Ovary (tissue), 9 donors: Measurements from ENCODE around the gene PTX4. TPM values are rescaled to one million over a fixed set of nuclear protein-coding genes. Genes with fewer than 3 reads are reported as not detected.

Source experiments
- DNase-seq, 5 donors: peaks; one replicate each; pipeline ENCODE4 v3.0.0-alpha.2; 2019 to 2020
- H3K27ac ChIP-seq, 2 donors: fragments of 200-600 bp; one replicate each; pipeline versions ENCODE4 v1.5.1 to v1.8.0; 2019 to 2022
- H3K27me3 ChIP-seq: fragments of 200-600 bp; one replicate; pipeline ENCODE4 v1.8.0; 2022
- H3K36me3 ChIP-seq: fragments of 200-600 bp; sonication (generic); one replicate; pipeline ENCODE4 v1.5.1; 2019
- H3K4me1 ChIP-seq: one replicate; pipeline ENCODE4 v1.8.1; 2013; ENCODE audit warnings: mild to moderate bottlenecking, moderate library complexity; ENCODE audit not compliant: insufficient read depth
- H3K4me3 ChIP-seq: fragments of 200-600 bp; sonication (generic); one replicate; pipeline ENCODE4 v1.5.1; 2017
- H3K9me3 ChIP-seq, 2 donors: fragments of 200-600 bp in 1 of 2; sonication (generic) in 1 of 2; one replicate each; pipeline versions ENCODE4 v1.5.1 to v1.8.1; 2013 to 2019; ENCODE audit warnings: mild to moderate bottlenecking in 1 of 2, moderate library complexity in 1 of 2
- CTCF ChIP-seq, 3 donors: fragments of 450-650 bp in 2 of 3; fragments of 200-600 bp in 1 of 3; IDR thresholded peaks; one replicate each; pipeline versions ENCODE4 v1.5.1 to v1.8.0; 2016 to 2022; ENCODE audit warnings: antibody characterized with exemption in 3 of 3, mild to moderate bottlenecking in 1 of 3
- EP300 ChIP-seq: sonication (generic); formaldehyde crosslinking; IDR thresholded peaks from one replicate; pipeline ENCODE4 v1.6.1; 2017; ENCODE audit warnings: antibody characterized with exemption
- POLR2A ChIP-seq: fragments of 450-650 bp; IDR thresholded peaks from one replicate; pipeline ENCODE4 v1.6.1; 2017; ENCODE audit warnings: antibody characterized with exemption, mild to moderate bottlenecking, moderate library complexity
- WGBS, 3 donors: extraction: QIAGEN DNeasy Blood & Tissue Kit in 1 of 3; methylation state at CpG; one replicate each; pipeline versions ENCODE4 v1.1.5 to v1.1.7; 2013 to 2017; 5-methylcytosine and 5-hydroxymethylcytosine counted together
- intact Hi-C, 4 donors: fragments of 100-400 bp; cut with DNase I; formaldehyde crosslinking; loops; one replicate each; pipeline versions ENCODE4 v1.11.0 to v1.15.1; 2022 to 2023
- polyA plus RNA-seq, 2 donors: library from polyadenylated mRNA; stranded (reverse); fragments of 200-250 nt in 1 of 2; fragments of 350-450 nt in 1 of 2; fragmentation: Illumina TruSeq in 1 of 2; extraction: RNeasy Lipid Tissue Mini Kit (QIAGEN cat#74804) in 1 of 2; gene quantifications; one replicate each; pipeline ENCODE4 v1.2.3, GENCODE V29; 2013 to 2014
- total RNA-seq, 7 donors: library from RNA; depleted of rRNA in 2 of 7; stranded (reverse); fragments of >200 nt in 2 of 7; fragmentation: NEBNext Ultra II Directional in 3 of 7; extraction: Animal tissue kit (Norgen Biotek cat#: 25700) in 3 of 7; gene quantifications; one replicate each; pipeline versions ENCODE4 v1.1.0 to v1.2.4, GENCODE V29; 2016 to 2023
- donor health status: DM: no; HTN: no; CAD: no; lungs with moderate emphysema.
- donor health status: DM: no; HTN: no; CAD: no.
- donor health status: Bipolar disorder and iron deficiency.
- donor health status: DM: yes; HTN: yes; CAD: no.
- donor health status: DM: no; HTN: no; CAD: no.
- donor health status: DM: yes; HTN: yes; CAD: no.

Gene PTX4
- total and polyA plus RNA-seq, 9 donors, result 0.05 to 0.40 (median 0.15) TPM; not detected in 6

DNA sequence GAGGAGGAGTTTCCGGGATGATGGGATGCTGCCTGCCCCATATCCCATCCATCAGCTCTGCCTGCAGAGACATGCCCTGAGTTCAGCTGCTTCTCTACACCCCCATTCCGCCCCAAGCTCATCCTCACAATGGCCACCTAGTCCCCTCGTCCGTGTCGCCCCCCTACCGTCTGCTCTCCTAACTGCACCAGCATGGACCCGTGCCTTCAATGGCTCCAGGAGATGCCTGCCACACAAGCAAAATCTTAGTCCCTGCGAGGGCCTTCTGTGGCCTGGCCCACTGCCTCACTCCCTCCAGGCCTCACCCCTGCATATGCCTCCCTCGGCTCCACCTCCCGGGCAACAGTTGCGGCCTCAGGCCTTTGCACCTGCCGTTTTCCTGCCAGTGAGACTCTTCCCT, 2.6 kb upstream of the PTX4 start:
- Histone ChIP-seq H3K36me3 (no peaks in the 10 kb centered on the region), H3K9me3 (no peaks in the 10 kb centered on the region), H3K27me3 (no peaks in the 10 kb centered on the region), H3K4me3 (no peak overlapping the region), H3K27ac (no peak overlapping the region), H3K4me1 (peaks cover 6% of the 10 kb centered on the region)
- TF ChIP-seq CTCF (IDR thresholded peaks at IDR 0.05) (no peak), POLR2A (no peak), EP300 (no peak)
- WGBS, 3 donors, result 82 to 83% (median 83%) methylated on average over 12 of the region's 12 CpGs
- no peak for DNase-seq
- intact Hi-C loops, result loop anchor here in 1 of 4 donors (10.0 kb wide), 1 partner anchor 67 kb away; the partner anchor contains the start of gene UQCC4

DNA sequence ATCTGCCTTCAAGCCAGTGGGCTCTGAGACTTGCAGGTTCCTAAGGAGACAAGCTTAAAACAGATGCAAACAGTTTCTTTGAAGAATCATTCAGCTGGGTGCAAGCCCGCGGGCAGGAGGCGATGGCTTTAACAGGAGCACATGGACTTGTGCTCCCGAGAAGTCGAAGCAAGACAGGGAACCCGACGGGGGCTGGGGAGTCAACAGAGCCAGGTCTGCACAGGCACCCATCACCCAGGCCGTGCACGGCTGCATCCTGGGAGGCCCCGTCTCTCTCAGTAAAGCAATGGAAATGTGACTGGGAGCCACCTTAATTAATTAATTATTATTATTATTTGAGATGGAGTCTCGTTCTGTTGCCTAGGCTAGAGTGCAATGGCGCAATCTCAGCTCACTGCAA, 333 bp upstream of the PTX4 start:
- Histone ChIP-seq H3K9me3 (no peaks in the 10 kb centered on the region), H3K36me3 (no peaks in the 10 kb centered on the region), H3K4me1 (peaks cover 6% of the 10 kb centered on the region), H3K4me3 (no peak overlapping the region), H3K27me3 (no peaks in the 10 kb centered on the region), H3K27ac (no peak overlapping the region)
- TF ChIP-seq CTCF (IDR thresholded peaks at IDR 0.05) (no peak), EP300 (no peak), POLR2A (no peak)
- 89 to 92% (median 89%) methylated on average over 12 of the region's 12 CpGs for WGBS, 3 donors
- no peak for DNase-seq
- intact Hi-C loops, result no loop called here

DNA sequence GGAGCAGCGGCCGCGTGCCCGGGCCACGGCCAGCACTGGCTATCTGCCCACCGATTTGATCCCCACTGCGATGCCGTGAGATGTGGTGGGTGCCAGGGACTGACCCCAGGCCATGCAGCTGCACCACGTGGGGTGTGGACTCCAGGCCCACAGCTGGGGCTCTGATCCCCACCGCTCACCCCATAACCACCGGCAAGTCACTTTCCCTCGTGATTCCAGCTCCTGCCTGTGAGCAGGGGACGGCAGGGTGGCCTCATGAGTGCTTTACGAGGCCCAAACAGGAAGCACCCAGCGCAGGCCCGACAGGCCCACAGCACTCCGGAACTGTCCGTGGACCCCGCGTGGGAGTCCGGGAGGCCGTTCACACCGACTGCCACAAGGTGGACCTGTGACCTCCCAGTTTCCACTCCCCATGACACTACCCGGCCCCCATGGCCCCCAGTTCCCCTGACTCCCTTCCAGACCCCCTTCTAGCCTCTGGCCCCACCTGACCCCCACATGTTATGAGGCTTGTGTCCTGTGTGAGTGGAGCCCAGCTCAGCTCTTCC, 616 bp downstream of the PTX4 start:
- Histone ChIP-seq H3K27me3 (no peaks in the 10 kb centered on the region), H3K4me3 (no peak overlapping the region), H3K36me3 (no peaks in the 10 kb centered on the region), H3K27ac (no peak overlapping the region), H3K9me3 (no peaks in the 10 kb centered on the region), H3K4me1 (peaks cover 2% of the 10 kb centered on the region)
- WGBS, 3 donors, result 77 to 88% (median 84%) methylated on average over 24 of the region's 24 CpGs
- TF ChIP-seq CTCF (IDR thresholded peaks at IDR 0.05), result no peak
- no peak for TF ChIP-seq EP300
- TF ChIP-seq POLR2A, result no peak
- intact Hi-C loops, result no loop called here
- no peak for DNase-seq

DNA sequence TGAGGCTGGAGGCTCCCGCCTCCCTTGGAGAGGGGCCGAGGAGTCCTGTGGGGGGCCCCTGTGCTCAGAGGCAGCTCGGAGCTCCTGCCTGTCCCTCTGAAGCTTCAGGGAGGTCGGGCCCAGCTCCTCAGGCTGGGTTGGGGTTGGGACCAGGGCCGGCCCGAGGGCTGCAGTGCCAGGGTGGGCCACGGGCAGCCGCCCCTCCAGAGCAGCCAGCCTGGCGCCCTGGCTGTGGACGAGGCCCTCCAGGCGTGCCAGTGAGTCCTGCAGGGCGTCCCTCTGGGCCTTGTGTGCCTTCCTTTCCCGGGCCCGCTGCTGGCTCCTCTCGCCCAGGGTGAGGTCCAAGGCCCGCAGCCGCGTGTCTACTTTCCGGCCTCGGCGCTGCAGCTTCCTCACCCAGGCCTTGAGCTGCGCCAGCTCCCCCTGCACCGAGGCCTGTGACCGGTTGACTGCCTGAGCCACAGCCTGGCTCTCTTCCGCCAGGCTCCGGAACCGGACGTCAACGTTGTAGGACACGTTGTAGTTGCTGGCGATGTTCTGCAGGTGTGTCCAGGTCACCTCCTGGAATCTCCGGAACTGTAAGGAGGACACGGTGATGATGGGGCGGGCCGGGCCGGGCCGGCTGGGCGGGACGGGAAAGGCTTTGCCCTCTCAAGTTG, 1.2 kb downstream of the PTX4 start:
- Histone ChIP-seq H3K4me1 (no peaks in the 10 kb centered on the region), H3K27me3 (no peaks in the 10 kb centered on the region), H3K27ac (no peak overlapping the region), H3K4me3 (no peak overlapping the region), H3K9me3 (no peaks in the 10 kb centered on the region), H3K36me3 (no peaks in the 10 kb centered on the region)
- intact Hi-C loops, result no loop called here
- no peak for DNase-seq
- WGBS, 3 donors, result 84 to 90% (median 88%) methylated on average over 32 to 39 of the region's 39 CpGs
- TF ChIP-seq POLR2A (no peak), CTCF (IDR thresholded peaks at IDR 0.05) (no peak), EP300 (no peak)
